Measurements from ENCODE around the gene PDXP. TPM values are rescaled to one million over a fixed set of nuclear protein-coding genes. Genes with fewer than 3 reads are reported as not detected.
A peak's percentile ranks its signal among the peaks of the same experiment; 100 is the strongest.

PDXP gene
- total and polyA plus RNA-seq, 2 of the 13 experiments (the other 11 are each of a cell fraction or from before 2014, with no cell fraction given): 58.2 to 70.6 TPM

GRCh38 chr22:37658133-37659065, at the start of gene PDXP (continued):
- peak; percentile 80; the same call in 1 of the 2 replicates for TF ChIP-seq PBX3 (CRISPR knock-in tag; IDR thresholded peaks at IDR 0.05; ENCODE audit: borderline replicate concordance)
- no peak for TF ChIP-seq ZNF274 (CRISPR knock-in tag; IDR thresholded peaks at IDR 0.05)
- TF ChIP-seq, protein P1, sequence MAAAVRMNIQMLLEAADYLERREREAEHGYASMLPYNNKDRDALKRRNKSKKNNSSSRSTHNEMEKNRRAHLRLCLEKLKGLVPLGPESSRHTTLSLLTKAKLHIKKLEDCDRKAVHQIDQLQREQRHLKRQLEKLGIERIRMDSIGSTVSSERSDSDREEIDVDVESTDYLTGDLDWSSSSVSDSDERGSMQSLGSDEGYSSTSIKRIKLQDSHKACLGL (CRISPR knock-in tag; IDR thresholded peaks at IDR 0.05): 0 out of 2 replicates have a peak, but pooled peaks have one; percentile 50
- peak; percentile 72; the same call in 1 of the 2 replicates for TF ChIP-seq PAX8 (CRISPR knock-in tag; IDR thresholded peaks at IDR 0.05; ENCODE audit: borderline replicate concordance)
- TF ChIP-seq ARHGAP35 (CRISPR knock-in tag; IDR thresholded peaks at IDR 0.05; ENCODE audit: borderline replicate concordance): no peak
- TF ChIP-seq ZNF407 (CRISPR knock-in tag; IDR thresholded peaks at IDR 0.05; ENCODE audit: not compliant biosample characterization): no peak
- no peak for TF ChIP-seq ZNF879 (CRISPR knock-in tag; IDR thresholded peaks at IDR 0.05)
- TF ChIP-seq TOPORS (CRISPR knock-in tag; IDR thresholded peaks at IDR 0.05): no peak
- TF ChIP-seq UBTF (CRISPR knock-in tag; IDR thresholded peaks at IDR 0.05): 0 out of 2 replicates have a peak, but pooled peaks have one; percentile 29
- TF ChIP-seq, protein P2, sequence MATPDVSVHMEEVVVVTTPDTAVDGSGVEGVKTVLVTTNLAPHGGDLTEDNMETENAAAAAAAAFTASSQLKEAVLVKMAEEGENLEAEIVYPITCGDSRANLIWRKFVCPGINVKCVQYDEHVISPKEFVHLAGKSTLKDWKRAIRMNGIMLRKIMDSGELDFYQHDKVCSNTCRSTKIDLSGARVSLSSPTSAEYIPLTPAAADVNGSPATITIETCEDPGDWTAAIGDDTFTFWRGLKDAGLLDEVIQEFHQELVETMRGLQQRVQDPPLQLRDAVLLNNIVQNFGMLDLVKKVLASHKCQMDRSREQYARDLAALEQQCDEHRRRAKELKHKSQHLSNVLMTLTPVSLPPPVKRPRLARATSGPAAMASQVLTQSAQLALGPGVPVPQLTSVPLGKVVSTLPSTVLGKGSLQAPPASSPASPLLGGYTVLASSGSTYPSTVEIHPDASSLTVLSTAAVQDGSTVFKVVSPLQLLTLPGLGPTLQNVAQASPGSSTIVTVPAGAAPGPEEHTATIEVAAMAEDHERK (CRISPR knock-in tag; IDR thresholded peaks at IDR 0.05; ENCODE audit: low read depth): 0 out of 2 replicates have a peak, but pooled peaks have one; percentile 30
- TF ChIP-seq ZNF691 (CRISPR knock-in tag; IDR thresholded peaks at IDR 0.05; ENCODE audit: borderline replicate concordance, low read depth): no peak

Data from HepG2 (cell line).